HepG2 (cell line): ENCODE results near the gene RAB43.
"Not testable (repeated sequence)": the region's sequence is repeated elsewhere in the genome, so short reads cannot be mapped to it uniquely, and the experiment has no call there.

Source experiments
- CEBPB ChIP-seq: IDR thresholded peaks from 2 replicates; pipeline ENCODE4 v1.6.1; 2011; ENCODE audit warnings: low read depth, low read length, improper control_type of control experiment, borderline replicate concordance
- CTCF ChIP-seq: sonication (generic); formaldehyde crosslinking; IDR thresholded peaks from 2 replicates; pipeline ENCODE4 v1.5.0; 2020; ENCODE audit warnings: mild to moderate bottlenecking, missing genetic modification reagents, moderate library complexity
- EZH2 ChIP-seq: conservative IDR thresholded peaks from 2 replicates; pipeline ENCODE4 v1.6.1; 2012; ENCODE audit warnings: mild to moderate bottlenecking, low read depth, low read length, moderate library complexity
- NCOA1 ChIP-seq: sonication (generic); formaldehyde crosslinking; IDR thresholded peaks from 2 replicates; pipeline ENCODE4 v1.9.0; 2021; ENCODE audit warnings: missing genetic modification reagents
- NFIC ChIP-seq: IDR thresholded peaks from 2 replicates; pipeline ENCODE4 v1.6.1; 2012; ENCODE audit warnings: mild to moderate bottlenecking, low read length, inconsistent platforms
- POLR2A ChIP-seq, 2 experiments: IDR thresholded peaks; 2 replicates each; pipeline ENCODE4 v1.6.1; 2011; ENCODE audit warnings: low read depth in 2 of 2, low read length in 2 of 2, mild to moderate bottlenecking in 1 of 2, moderate library complexity in 1 of 2; ENCODE audit not compliant: insufficient read depth in 1 of 2
- RAD21 ChIP-seq: fragments of 450-650 bp; formaldehyde crosslinking; IDR thresholded peaks from 2 replicates; pipeline ENCODE4 v1.5.0; 2020; ENCODE audit warnings: mild to moderate bottlenecking
- SIN3A ChIP-seq: IDR thresholded peaks from 2 replicates; pipeline ENCODE4 v1.6.1; 2011; ENCODE audit warnings: low read depth, mild to moderate bottlenecking, control low read depth, low read length, borderline replicate concordance
- TCF7 ChIP-seq: sonication (generic); IDR thresholded peaks from 2 replicates; pipeline ENCODE4 v1.6.1; 2016; ENCODE audit warnings: antibody characterized with exemption, low read depth
- ZNF598 ChIP-seq: sonication (generic); formaldehyde crosslinking; IDR thresholded peaks from 2 replicates; pipeline ENCODE4 v1.5.1; 2020; ENCODE audit warnings: mild to moderate bottlenecking, missing genetic modification reagents, borderline replicate concordance

- not testable (repeated sequence) for TF ChIP-seq CTCF (CRISPR knock-in tag); POLR2A (IDR thresholded peaks at IDR 0.05; ENCODE audit: insufficient read depth in 1 of 2, low read depth in 2 of 2, low read length in 2 of 2); ZNF598; EZH2; CEBPB; RAD21 (CRISPR knock-in tag); SIN3A; NCOA1 (CRISPR knock-in tag); NFIC; TCF7
Observed at GRCh38 chr3:129069313-129070085, 52.1 kb downstream of the RAB43 start.
